ENCODE results near the gene SULT6B1.
"Not testable (repeated sequence)": the region's sequence is repeated elsewhere in the genome, so short reads cannot be mapped to it uniquely, and the experiment has no call there.

The SULT6B1 gene

DNA sequence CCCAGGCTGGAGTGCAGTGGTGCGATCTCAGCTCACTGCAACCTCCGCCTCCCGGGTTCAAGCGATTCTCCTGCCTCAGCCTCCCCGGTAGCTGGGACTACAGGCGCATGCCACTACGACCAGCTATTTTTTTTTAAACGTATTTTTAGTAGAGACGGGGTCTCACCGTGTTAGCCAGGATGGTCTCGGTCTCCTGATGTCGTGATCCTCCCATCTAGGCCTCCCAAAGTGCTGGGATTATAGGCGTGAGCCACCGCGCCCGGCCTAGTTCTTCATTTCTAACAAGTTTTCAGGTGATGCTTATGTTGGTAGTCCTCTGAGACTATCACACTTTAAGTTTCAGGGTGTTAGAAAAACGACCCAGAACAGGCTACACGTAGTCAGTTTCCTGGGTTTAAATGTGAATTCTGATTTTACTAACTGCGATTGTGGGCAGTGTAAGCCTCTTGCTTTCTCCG is 7.4 kb upstream of the SULT6B1 start:
- not testable (repeated sequence) for DNase-seq

DNA sequence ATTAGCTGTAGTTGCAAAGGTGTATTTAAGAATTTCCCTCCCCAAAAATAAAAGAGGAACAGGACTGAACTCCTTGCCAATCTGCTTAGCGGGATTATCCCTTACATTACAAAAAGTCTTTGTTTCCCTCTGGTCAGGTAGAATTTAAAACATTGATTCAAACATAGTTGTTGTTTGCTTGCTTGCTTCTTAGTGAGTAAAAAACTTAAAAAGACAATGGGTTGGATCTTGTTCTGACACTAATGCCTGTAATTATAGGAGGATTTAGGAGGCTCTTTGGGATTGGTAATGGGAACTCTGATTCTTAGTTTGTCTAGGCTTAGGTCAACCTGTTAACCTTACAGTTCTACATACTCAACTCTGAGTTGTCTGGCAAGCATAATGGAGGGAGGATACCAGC is 4.1 kb upstream of the SULT6B1 start:
- DNase-seq, result no peak

DNA sequence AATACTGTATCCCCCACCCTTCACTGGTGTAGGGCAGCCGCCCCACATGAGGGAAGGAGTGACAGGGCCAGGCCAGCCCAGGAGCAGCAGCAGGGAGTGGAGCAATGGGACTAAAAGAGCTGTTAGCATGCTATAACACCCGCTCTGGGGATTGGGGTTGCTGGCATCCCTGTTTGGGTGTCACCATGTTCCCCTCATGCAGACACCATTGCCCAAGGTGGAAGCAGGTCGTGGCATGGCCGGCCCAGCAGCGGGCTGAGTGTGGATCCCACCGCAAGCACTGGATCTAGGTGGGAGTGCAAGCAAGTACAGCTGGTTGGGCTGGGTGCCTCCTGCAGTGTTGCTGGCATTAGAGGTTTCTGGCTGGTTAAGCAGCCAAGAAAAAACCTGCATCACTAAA is 3.3 kb upstream of the SULT6B1 start:
- no peak for DNase-seq

DNA sequence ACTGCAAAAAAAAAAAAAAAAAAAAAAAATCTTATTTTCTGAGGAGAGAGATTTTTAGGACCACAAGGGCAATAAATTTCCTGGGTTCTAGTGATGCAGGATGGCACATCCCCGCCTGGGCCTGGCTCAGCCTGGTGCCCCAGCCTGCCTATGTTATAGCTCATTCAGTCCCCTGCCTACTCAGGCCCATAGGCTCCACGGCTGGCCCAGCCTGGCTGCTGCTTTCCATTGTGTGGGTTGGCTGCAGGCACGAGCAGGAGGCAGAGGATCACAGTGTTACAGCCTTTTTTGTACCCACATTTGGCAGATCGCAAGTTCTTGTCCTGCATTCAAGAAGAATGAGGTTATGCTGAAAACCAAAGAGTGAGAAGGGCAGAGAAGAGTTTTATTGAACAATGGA is 2.8 kb upstream of the SULT6B1 start:
- DNase-seq, result no peak

DNA sequence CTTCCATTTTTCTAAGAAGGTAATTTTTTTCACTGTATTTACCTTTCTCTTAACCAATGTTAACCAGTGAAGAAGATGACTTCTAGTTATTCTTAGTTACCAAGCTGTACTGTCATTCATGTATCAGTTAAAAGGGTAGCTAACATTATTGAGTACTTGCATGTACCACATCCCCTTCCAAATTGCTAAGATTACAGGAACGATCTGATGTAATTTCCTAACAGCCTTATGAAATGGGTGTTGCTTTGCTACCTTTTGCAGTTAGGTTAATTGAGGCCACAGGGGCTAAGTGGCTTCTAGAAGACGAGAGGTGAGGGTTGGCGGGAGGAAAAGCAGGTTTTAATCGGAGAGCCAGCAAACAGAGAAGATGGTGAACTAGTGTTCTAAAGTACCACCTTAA is 1.8 kb upstream of the SULT6B1 start:
- DNase-seq, result no peak

DNA sequence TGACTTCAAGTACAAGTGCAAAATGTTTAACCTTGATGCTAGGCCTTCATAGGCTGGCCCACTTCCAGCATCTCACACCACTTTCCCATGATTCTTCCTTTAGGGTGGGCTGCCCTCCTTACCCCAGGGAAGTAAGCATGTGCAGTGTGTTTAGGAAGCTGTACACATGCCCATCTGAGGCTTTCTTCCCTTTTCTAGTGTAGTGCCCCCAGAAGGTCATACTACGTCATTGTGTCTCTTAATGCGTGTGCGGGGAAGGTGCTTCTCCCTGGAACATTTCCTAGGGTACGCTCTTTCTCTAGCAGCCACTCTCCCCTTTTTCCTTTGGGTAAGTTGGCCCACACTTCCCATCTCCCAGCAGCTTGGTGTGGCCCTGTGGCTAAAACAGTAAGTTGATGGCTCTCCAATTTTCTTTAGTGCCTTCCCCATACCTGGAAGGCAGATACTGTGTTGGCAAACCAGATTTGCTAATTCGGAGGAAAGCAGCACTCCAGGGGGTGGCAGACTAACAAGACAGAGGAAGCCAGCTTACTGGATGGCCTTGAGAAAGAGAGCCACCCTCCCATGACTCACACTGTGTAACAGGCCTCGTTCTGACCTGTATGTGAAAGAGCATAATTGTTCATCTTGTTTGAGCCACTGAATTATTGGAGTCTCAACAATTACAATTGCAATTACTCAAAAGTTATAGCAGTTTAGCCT is 1.1 kb upstream of the SULT6B1 start:
- DNase-seq, result no peak

DNA sequence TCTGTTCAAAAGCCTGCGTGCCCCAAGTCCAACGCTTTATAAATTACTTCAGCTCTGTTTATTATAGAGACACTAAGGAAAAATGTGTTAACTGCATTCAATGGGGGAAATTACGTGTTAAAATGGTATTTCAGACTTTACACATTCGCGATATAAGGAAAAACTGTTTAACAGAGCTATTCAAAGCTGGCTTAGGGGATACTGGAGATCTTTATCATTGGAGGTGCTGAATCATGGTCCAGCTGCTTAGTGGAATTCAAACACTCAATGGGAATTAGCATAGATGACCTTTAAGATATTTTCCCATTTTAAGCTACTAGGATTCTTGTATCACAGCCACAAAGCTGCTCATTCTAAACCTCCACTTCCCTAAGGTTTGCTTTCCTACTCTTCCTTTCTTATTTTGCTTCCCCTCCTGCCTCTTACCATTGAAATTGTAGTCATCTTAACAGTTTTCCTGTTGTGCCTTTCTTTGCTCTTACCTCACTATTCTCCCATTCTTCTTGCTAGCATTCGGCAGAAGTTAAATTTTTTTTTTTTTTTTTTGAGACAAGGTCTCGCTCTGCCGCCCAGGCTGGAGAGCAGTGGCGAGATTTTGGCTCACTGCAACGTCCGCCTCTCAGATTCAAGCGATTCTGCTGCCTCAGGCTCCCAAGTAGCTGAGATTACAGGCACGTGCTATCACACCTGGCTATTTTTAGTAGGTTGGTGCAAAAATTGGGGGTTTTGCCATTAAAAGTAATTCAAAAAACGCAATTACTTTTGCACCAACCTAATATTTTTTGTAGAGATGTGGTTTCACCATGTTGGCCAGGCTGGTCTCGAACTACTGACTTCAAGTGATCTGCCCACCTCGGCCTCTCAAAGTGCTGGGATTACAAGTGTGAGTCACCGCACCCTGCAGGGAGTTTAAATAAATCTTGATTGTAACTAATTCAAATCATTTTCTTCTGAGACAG is 6.5 kb downstream of the SULT6B1 start:
- no peak for DNase-seq

DNA sequence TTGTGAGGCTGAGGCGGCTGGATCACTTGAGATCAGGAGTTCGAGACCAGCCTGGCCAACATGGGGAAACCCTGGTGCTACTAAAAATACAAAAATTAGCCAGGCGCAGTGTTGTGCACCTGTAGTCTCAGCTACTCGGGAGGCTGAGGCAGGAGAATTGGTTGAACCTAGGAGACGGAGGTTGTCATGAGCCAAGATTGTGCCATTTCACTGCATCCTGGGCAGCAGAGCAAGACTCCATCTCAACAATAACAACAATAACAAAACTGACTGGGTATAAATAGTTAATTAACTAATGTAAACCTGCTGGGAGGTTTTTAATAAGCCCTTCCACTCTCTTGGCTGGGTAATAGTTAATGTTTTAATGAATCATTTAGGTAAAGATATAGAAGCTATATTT is 7.8 kb downstream of the SULT6B1 start:
- no peak for DNase-seq

DNA sequence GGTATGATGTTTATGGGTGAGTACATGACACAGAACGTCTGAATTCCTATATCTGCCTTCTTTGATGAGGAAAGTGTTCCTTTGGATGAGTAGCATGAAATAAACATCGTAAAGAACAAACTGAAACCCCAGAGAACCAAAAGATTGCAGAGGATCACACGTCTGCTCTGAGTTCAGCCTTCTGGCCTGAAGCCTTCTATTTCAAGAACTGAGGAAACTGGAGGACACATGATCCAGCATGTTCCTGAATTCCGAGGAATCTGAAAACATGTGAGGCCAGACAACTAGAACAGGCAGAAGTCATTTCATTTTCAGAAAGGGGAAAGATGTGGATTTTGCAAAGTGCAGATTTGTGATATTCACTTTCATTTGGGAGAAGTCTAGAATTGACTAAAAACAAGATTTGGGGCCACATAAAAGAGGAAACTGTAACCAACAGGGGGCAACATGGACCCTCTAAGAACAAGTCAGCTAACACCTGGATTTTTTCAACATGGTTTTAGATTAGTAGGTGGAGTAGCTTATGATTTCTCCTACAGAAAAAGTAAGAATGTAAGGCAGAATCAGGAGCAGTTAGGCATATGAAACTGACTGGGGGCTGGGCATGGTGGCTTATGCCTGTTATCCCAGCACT is 8.3 kb downstream of the SULT6B1 start:
- DNase-seq, result no peak

DNA sequence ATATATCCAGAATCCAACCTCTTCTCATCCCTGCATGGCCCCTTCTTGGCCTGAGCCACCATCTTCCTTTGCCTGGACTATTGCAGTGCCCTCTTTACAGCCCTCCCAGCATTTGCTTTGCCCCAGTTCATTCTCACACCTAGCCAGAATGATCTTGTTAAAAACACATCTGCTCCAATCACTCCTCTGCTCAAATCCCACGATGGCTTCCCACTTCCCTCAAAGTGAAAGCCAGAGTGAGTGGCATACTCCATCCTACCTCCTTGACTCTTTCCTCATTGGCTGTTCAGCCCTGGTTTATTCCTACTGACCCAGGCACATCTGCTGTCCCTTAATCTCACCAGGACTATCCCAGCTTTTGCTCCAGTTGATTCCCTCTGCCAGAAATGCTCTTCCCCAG is 14.7 kb downstream of the SULT6B1 start:
- DNase-seq, result no peak

DNA sequence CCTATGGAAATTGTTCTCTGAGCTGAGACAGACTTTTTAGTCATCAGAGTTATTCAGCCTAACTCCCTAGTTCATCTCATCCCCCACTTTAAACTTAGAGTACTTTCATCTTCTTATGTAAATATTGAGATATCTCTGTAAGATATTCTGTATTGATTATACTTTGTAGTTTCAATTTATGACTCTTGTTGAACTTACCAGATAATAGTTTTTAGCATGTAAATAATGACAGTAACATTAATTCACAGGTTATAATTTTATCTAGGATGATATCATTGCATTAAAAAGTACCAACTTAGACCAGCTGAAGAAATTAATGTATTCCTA is 16.9 kb downstream of the SULT6B1 start:
- no peak for DNase-seq

DNA sequence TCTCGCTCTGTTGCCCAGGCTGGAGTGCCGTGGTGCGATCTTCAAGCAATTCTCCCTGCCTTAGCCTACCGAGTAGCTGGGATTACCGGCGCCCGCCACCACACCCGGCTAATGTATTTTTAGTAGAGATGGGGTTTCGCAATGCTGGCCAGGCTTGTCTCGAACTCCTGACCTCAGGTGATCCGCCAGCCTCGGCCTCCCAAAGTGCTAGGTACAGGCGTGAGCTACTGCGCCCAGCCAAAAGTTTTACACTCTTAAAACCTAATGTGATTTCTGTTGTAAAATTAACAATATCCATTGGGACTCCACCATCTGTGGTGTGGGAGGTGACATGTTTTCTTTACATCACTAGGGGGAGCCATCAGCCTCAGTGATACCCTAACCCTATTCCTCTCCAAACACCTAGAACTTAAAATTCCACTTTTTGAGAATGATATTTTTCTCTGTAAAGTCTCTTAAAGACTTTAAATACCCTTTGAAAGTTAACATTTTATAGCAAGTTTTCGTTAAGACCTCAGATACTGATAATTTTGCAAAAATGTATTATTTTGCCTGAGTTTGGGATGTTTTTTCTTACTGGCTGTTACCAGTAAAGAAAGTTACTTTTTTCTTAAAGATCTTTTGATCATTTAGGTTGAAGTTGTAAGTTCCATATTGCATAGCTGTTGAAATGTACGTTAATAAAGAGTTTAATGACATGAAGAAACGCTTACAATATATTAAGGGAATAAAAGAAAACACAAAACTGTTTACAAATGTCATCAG is 20.1 kb downstream of the SULT6B1 start:
- DNase-seq, result no peak

DNA sequence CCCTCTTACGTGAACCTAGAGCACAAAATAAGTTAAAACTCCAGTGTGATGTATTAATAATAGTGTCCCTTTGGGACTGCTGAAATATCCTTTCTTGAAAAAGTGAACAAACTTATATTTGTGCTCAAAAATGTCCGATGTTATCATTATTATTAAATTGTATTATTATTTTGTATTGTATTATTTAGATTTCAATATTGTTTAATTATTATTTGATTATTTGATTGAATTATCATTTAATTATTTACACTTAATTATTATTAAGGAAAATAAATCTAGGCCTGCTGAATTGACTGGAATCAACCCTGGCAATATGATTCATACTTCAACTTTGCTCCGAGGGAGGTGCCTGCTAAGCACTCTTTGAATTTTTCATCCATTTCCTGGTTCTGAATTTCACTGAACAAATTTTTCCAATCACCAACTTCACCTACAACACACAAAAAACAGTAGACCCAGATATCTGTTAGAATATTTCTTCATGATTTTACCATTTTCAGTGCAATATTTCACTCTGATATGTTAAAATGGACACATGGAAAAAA is 20.8 kb downstream of the SULT6B1 start:
- DNase-seq, result no peak

DNA sequence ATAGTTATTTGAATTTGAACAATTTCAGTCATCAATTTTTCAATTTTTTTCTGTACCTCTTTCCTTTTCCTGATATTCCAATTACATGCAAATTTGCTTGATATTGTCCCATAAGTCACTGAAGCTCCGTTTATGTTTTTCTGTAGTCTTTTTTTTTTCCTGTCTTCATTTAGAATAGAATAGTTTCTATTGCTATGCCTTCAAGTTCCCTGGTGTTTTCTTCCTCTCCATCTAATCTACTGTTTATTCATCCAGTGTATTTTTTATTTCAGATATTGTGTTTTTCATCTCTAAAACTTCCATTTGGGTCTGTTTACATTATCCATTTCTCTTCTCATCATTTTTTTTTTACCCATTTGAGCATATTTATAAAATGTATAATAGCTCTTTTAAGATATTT is 23.7 kb downstream of the SULT6B1 start:
- DNase-seq, result no peak

DNA sequence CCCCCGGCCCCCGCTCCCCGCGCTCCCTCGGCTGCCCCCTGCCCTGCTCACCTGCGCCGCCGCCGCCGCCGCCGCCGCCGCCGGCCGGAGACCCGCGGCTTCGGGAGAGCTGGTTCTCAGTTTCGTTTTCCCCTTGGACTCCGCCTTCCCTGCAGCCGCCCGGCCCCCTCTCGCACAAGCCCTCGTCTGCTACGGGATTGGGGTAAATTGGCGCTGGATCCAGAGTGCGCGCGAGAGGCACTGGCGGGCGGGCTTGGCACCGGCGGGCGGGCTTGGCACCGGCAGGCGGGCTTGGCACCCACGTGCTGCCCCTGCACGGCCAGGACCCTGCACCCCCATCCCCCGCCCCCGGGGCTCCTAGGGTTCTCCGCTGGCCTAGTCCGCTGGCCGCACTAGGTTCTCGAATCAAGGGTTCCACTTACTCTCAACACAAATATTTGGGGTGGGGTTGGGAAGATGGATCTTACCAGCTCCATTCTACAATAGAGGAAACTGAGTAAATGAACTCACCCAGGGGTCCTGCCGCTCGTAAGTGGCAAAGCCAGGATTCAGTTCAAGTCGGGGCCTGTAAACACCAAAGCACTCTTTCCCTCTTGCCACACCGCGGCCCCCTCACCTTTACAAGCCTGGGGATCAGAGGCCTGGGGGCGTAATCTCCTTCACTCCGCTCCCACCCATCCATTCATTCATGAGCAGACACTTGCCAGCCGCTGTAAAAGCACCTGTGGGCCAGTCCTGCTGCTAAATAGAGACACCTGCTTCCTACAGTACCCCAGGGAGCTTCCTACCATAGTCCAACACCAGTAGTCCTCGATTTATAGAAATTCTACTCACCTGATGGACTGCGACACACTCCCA is 31.4 kb downstream of the SULT6B1 start, which contains the start of gene EIF2AK2:
EIF2AK2 (minus strand) TSS at position 124 of the 858 bp plus-strand sequence. CDS start 9,174 bp downstream, outside the sequence.
- DNase-seq, result peak; percentile 58 to 65

DNA sequence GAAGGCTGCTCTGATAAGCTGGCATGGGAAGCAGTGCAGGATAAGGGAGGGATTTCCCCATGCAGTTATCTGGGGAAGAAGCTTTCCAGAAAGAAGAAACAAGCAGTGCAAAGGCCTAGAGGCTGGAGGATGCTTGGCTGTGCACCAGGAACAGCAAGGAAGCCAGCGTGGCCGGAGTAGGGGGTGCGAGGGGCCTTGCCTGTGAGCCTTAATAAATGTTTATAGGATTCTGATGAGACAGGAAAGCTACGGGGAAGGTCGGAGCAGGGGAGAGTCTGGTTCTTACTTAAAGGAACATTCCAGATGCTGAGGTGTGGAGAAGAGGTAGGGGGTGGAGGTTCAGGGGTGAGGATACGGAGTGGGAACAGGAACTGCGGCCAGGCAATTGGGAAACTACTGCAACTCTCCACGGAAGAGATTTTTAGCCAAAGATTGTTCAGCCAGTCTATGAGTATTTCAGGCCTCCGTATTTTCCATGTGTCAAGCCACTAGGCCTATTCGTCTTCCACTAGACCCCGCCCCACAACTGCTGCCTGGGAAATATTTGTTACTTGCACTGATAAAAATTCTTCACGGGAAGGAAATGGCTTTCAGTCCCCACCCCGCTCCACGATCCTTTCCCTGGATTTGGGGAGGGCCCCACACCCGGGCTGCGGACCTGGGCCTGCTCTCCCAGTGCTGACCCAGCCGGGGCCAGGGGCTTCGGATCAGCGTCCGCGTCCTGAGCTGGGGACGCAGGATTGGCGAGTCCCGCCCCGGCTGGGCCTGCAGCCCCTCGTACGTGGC is 32.2 kb downstream of the SULT6B1 start:
- DNase-seq, result peak; percentile 9 to 55

DNA sequence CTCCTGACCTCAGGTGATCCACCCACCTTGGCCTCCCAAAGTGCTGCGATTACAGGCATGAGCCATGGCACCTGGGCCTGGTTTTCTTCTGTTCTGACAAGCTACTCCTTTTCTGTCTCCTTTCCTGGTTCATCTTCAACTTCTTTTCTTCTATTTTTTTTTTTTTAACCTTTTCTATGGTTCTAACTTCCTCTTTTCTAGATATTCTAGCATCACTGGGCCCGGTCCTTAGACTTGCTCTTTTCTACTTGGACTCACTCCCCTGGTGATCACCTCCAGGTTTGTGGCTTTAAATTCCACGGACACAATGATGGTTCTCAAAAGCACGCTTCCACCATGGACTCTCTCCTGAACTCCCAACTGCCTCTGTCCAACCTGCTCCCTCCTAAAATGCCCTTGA is 33.7 kb downstream of the SULT6B1 start:
- no peak for DNase-seq

DNA sequence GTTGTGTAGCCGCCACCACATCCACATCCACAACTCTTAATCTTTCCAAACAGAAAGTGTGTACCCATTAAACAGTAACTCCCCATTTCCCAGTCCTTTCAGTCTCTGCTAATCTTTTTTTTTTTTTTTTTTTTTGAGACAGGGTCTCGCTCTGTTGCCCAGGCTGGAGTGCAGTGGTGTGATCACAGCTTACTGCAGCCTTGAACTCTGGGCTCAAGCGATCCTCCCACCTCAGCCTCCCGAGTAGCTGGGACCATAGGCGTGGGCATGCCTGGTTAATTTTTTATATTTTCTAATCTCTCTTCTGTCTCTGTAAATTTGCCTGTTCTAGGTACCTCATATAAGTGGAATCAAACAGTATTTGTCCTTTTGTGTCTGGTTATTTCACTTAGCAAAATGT is 35.2 kb downstream of the SULT6B1 start:
- DNase-seq, result no peak

DNA sequence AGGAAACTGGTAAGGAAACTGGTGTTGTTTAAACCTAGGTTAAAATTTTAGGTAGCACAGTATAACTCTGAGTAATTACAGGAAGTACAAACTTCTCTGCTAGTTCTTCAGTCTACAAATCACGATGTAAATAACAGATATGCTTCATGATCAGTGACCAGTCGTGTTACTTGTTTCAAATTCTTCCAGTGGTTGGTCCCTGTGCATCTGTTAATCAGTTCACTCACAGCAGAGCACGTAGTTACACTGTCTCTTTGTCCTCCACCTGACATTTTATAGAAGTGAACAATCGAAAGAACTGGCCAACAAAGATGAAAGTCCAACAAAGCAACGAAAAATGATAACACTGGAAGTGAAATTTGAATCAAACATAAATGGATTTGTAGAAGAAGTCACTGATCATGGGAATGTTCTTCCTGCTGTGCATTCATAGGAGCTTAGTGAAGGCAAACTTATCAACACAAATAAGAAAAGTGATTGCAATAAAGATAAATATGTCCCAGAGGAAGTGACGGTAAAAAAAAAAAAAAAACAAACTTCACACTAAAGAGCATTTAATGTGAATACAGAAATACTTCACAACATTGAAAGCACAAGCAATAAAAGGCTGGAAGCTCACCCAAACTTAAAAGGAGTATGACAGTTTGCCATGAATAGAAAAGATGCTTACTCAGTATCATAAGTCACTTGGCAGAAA is 38.7 kb downstream of the SULT6B1 start:
- DNase-seq, result no peak

DNA sequence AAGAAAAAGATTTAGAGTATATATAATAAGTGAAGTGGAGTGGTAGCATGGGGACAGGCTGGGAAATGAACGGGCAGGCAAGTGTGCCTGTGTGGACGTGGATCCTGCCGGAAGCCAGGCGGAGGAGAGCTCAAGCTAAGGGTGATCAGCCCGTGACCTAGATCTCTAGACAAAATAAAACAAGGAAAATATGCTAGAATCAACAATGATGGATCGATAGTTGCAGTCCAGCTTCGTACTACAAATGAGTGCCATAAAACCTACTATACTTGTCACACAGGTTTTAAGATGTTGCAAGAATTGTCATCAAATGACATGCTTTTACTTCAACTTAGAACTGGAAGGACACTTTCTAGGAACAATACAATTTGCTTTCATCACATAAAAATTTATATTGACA is 40.1 kb downstream of the SULT6B1 start:
- no peak for DNase-seq

Measured in hippocampal formation (tissue), 2 donors.